ENCODE measurements around the gene TCF19. TPM values are rescaled to one million over a fixed set of nuclear protein-coding genes. Genes with fewer than 3 reads are reported as not detected.

TCF19 gene
- total RNA-seq, 1 donor from 2014 or later: 17.3 TPM

GRCh38 chr6:31208506-31208905 lies 50.1 kb downstream of the TCF19 start:
- intact Hi-C loops (cut with micrococcal nuclease): no loop called here
- no peaks in the 10 kb centered on the region for H3K27me3 Mint-ChIP-seq
- H3K36me3 Mint-ChIP-seq (ENCODE audit: low read depth): peaks cover 3% of the 10 kb centered on the region
- H3K4me1 Mint-ChIP-seq: peaks cover 24% of the 10 kb centered on the region
- POLR2A ChIA-PET: interaction anchor here (1.2 kb wide), 1 partner anchor 11 kb away, joined by 4 read pairs; no protein-coding TSS in a partner anchor
- CTCF ChIA-PET: interaction anchor here (1.2 kb wide), 1 partner anchor 75 kb away, joined by 3 read pairs; no protein-coding TSS in a partner anchor
- ATAC-seq (ENCODE audit: low read depth): no peak
- no peak for TF ChIP-seq CTCF (IDR thresholded peaks at IDR 0.05)
- no peak overlapping the region for H3K27ac Mint-ChIP-seq
- no peak for DNase-seq
- no peaks in the 10 kb centered on the region for H3K9me3 Mint-ChIP-seq
- no peak overlapping the region for H3K4me3 Mint-ChIP-seq

GRCh38 chr6:31209137-31209536 lies 50.7 kb downstream of the TCF19 start:
- no peak for TF ChIP-seq CTCF (IDR thresholded peaks at IDR 0.05)
- intact Hi-C loops (cut with micrococcal nuclease): no loop called here
- CTCF ChIA-PET: interaction anchor here (1.2 kb wide), 1 partner anchor 76 kb away, joined by 3 read pairs; no protein-coding TSS in a partner anchor
- DNase-seq (no peak), ATAC-seq (ENCODE audit: low read depth) (no peak)
- Mint-ChIP-seq H3K27me3 (no peaks in the 10 kb centered on the region), H3K4me1 (peaks cover 17% of the 10 kb centered on the region), H3K9me3 (peaks cover 2% of the 10 kb centered on the region), H3K27ac (no peak overlapping the region), H3K36me3 (ENCODE audit: low read depth) (no peaks in the 10 kb centered on the region), H3K4me3 (no peak overlapping the region)
- POLR2A ChIA-PET: interaction anchor here (0.6 to 1.2 kb wide), 2 partner anchors 12 to 82 kb away, joined by 4 read pairs; no protein-coding TSS in a partner anchor

- no peaks in the 10 kb centered on the region for H3K36me3 Mint-ChIP-seq (ENCODE audit: low read depth)
- H3K27ac Mint-ChIP-seq: no peak overlapping the region
- peaks cover 11% of the 10 kb centered on the region for H3K4me1 Mint-ChIP-seq
- no peaks in the 10 kb centered on the region for H3K27me3 Mint-ChIP-seq
- no peak for ATAC-seq (ENCODE audit: low read depth)
- intact Hi-C loops (cut with micrococcal nuclease): no loop called here
- POLR2A ChIA-PET: interaction anchor here (0.5 kb wide), 1 partner anchor 191 kb away, joined by 4 read pairs; no protein-coding TSS in a partner anchor
- H3K4me3 Mint-ChIP-seq: no peak overlapping the region
- CTCF ChIA-PET: interaction anchor here (0.6 to 2.0 kb wide), 2 partner anchors 18 to 156 kb away, joined by 3 to 4 read pairs; no protein-coding TSS in a partner anchor
- DNase-seq: no peak
- TF ChIP-seq CTCF (IDR thresholded peaks at IDR 0.05): no peak
- H3K9me3 Mint-ChIP-seq: peaks cover 8% of the 10 kb centered on the region
Measured at GRCh38 chr6:31210123-31210522, 51.7 kb downstream of the TCF19 start.

DNA sequence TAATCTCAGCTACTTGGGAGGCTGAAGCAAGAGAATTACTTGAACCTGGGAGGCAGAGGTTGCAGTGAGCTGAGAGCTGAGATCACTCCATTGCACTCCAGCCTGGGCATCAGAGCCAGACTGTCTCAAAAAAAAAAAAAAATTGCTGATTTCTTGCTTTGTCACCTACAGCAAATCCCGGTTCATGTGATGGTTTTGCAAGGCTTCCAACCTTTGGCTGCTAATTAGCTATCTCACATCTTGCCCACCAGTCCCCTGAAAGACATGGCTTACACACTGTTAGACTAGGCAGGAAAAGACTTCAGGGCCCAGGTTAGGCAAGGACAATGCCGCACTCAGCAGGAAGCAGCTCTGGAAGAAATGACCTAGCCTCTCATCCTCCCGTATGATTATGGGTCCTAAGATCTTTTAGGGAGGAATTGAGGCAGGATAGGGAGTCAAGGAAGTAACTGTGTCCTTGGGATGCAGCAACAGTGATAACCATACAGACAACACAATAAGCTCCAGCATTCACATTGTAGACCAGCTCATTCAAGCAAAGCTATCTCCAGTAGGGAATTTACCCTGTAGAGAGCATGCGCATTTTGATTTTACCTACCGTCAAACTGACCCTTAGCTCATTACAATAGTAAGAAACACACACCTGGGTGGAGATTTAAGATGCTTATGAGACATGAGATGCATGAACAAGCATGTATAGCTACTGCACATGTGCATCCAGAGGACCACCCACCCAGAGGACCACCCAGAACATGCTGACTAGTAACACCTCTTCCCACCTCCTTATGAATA lies 52.5 kb downstream of the TCF19 start:
- no peaks in the 10 kb centered on the region for H3K36me3 Mint-ChIP-seq (ENCODE audit: low read depth)
- TF ChIP-seq CTCF (IDR thresholded peaks at IDR 0.05): no peak
- H3K4me3 Mint-ChIP-seq: no peak overlapping the region
- ATAC-seq (ENCODE audit: low read depth) (no peak), DNase-seq (no peak)
- peaks cover 10% of the 10 kb centered on the region for H3K4me1 Mint-ChIP-seq
- H3K27ac Mint-ChIP-seq: no peak overlapping the region
- ChIA-PET POLR2A (interaction anchor here (0.5 to 0.7 kb wide), 3 partner anchors 9 to 39 kb away, joined by 4 to 6 read pairs (median 5); no protein-coding TSS in a partner anchor), CTCF (interaction anchor here (0.6 to 2.0 kb wide), 2 partner anchors 19 to 155 kb away, joined by 3 to 4 read pairs; no protein-coding TSS in a partner anchor)
- intact Hi-C loops (cut with micrococcal nuclease): no loop called here
- H3K9me3 Mint-ChIP-seq: peaks cover 8% of the 10 kb centered on the region
- no peaks in the 10 kb centered on the region for H3K27me3 Mint-ChIP-seq

Other genes starting within 250 kb of the TCF19 start
- 39.4 and 47.8 TPM in 2 replicates for gene VARS2, start 244.4 kb upstream of the TCF19 start, total RNA-seq
- gene SFTA2, start 226.4 kb upstream of the TCF19 start, total RNA-seq: not detected in 2 replicates
- gene MUCL3, start 217.6 kb upstream of the TCF19 start, total RNA-seq: not detected in 2 replicates
- not detected in 2 replicates for gene MUC21, start 174.9 kb upstream of the TCF19 start, total RNA-seq
- not detected in 2 replicates for gene MUC22, start 148.1 kb upstream of the TCF19 start, total RNA-seq
- gene C6orf15, start 46.0 kb upstream of the TCF19 start, total RNA-seq: not detected in 2 replicates
- 0.49 and 0.93 TPM in 2 replicates for gene PSORS1C1, start 43.8 kb upstream of the TCF19 start, total RNA-seq
- not detected in 2 replicates for gene CDSN, start 38.1 kb upstream of the TCF19 start, total RNA-seq
- gene PSORS1C2, start 19.5 kb upstream of the TCF19 start, total RNA-seq: not detected in 2 replicates
- gene CCHCR1, start 787 bp upstream of the TCF19 start, total RNA-seq: 32.3 and 37.6 TPM in 2 replicates
- 2.3 and 4.7 TPM in 2 replicates for gene POU5F1, start 12.1 kb downstream of the TCF19 start, total RNA-seq
- gene HLA-C, start 113.5 kb downstream of the TCF19 start, total RNA-seq: 762 and 793 TPM in 2 replicates
- 3,667 and 3,668 TPM in 2 replicates for gene HLA-B, start 198.6 kb downstream of the TCF19 start, total RNA-seq
- 8.9 and 9.0 TPM in 2 replicates for gene MICA, start 245.0 kb downstream of the TCF19 start, total RNA-seq

All from activated B cell treated with CpG ODN at 0.5 μM for 24 hours (primary cell).